Endothelial cell (in vitro differentiated cells): ENCODE measurements around the gene XYLT1. TPM values are rescaled to one million over a fixed set of nuclear protein-coding genes. Genes with fewer than 3 reads are reported as not detected.

Experiments used
- DNase-seq: peaks from one replicate; pipeline ENCODE4 v3.0.0; 2021; ENCODE audit warnings: low spot score
- H3K27ac Mint-ChIP-seq: one replicate; pipeline ENCODE4 v1.8.0; 2021; ENCODE audit warnings: mixed read lengths, inconsistent platforms; ENCODE audit not compliant: unreplicated experiment
- H3K27me3 Mint-ChIP-seq: one replicate; pipeline ENCODE4 v1.8.0; 2021; ENCODE audit warnings: mild to moderate bottlenecking, moderate library complexity, mixed read lengths, inconsistent platforms; ENCODE audit not compliant: unreplicated experiment
- H3K36me3 Mint-ChIP-seq: one replicate; pipeline ENCODE4 v1.8.0; 2021; ENCODE audit warnings: mild to moderate bottlenecking, low read depth, mixed read lengths, inconsistent platforms; ENCODE audit not compliant: unreplicated experiment
- H3K4me1 Mint-ChIP-seq: one replicate; pipeline ENCODE4 v1.8.0; 2021; ENCODE audit warnings: mild to moderate bottlenecking, mixed read lengths, inconsistent platforms; ENCODE audit not compliant: unreplicated experiment
- H3K4me3 Mint-ChIP-seq: one replicate; pipeline ENCODE4 v1.8.0; 2021; ENCODE audit warnings: mild to moderate bottlenecking, mixed read lengths, inconsistent platforms; ENCODE audit not compliant: unreplicated experiment
- H3K9me3 Mint-ChIP-seq: one replicate; pipeline ENCODE4 v1.8.0; 2021; ENCODE audit warnings: mixed read lengths, inconsistent platforms; ENCODE audit not compliant: unreplicated experiment
- CTCF ChIP-seq: fragments of 200-600 bp; sonication (generic); IDR thresholded peaks from one replicate; pipeline ENCODE4 v1.5.0; 2021; ENCODE audit warnings: antibody characterized with exemption; ENCODE audit not compliant: unreplicated experiment
- total RNA-seq: library from RNA; stranded (reverse); fragmentation: NEBNext Ultra II Directional; extraction: Animal tissue kit (Norgen Biotek cat#: 25700); gene quantifications from one replicate; pipeline ENCODE4 v1.2.1, GENCODE V29; 2021; ENCODE audit not compliant: unreplicated experiment

The XYLT1 gene
- total RNA-seq, 1 donor from 2014 or later, result 11.1 TPM

GRCh38 chr16:17469741-17470181 is 999 bp downstream of the XYLT1 start:
- Mint-ChIP-seq H3K27me3 (peaks cover 15% of the 10 kb centered on the region), H3K9me3 (no peaks in the 10 kb centered on the region), H3K27ac (peak overlapping the region; percentile 3), H3K36me3 (peaks cover 5% of the 10 kb centered on the region), H3K4me3 (peak overlapping the region; percentile 98), H3K4me1 (peaks cover 21% of the 10 kb centered on the region)
- TF ChIP-seq CTCF, result no peak
- DNase-seq, result no peak

- Mint-ChIP-seq H3K4me1 (peaks cover 21% of the 10 kb centered on the region), H3K27ac (peak overlapping the region; percentile 3)
- no peak for DNase-seq
These were observed 1.6 kb downstream of the XYLT1 start for GRCh38 chr16:17469011-17469740.

GRCh38 chr16:17468611-17469010 is 2.1 kb downstream of the XYLT1 start:
- Mint-ChIP-seq H3K4me3 (no peak overlapping the region), H3K4me1 (peaks cover 21% of the 10 kb centered on the region), H3K27me3 (peaks cover 15% of the 10 kb centered on the region), H3K36me3 (peaks cover 5% of the 10 kb centered on the region), H3K27ac (no peak overlapping the region), H3K9me3 (no peaks in the 10 kb centered on the region)
- DNase-seq, result no peak
- TF ChIP-seq CTCF, result no peak

More at GRCh38 chr16:17469011-17469740, 1.6 kb downstream of the XYLT1 start:
- no peak for TF ChIP-seq CTCF
- Mint-ChIP-seq H3K27me3 (peaks cover 15% of the 10 kb centered on the region), H3K9me3 (no peaks in the 10 kb centered on the region), H3K36me3 (peaks cover 5% of the 10 kb centered on the region), H3K4me3 (peak overlapping the region; percentile 98)

- Mint-ChIP-seq H3K4me3 (peak overlapping the region; percentile 37), H3K27me3 (peaks cover 15% of the 10 kb centered on the region), H3K9me3 (no peaks in the 10 kb centered on the region), H3K4me1 (peaks cover 22% of the 10 kb centered on the region), H3K27ac (no peak overlapping the region), H3K36me3 (peaks cover 5% of the 10 kb centered on the region)
- peak; percentile 75 for DNase-seq
- TF ChIP-seq CTCF, result peak; percentile 19
These were observed 2.7 kb downstream of the XYLT1 start for GRCh38 chr16:17467923-17468540.

- Mint-ChIP-seq H3K27me3 (peaks cover 15% of the 10 kb centered on the region), H3K4me1 (peaks cover 27% of the 10 kb centered on the region), H3K4me3 (no peak overlapping the region), H3K9me3 (no peaks in the 10 kb centered on the region), H3K36me3 (peaks cover 5% of the 10 kb centered on the region), H3K27ac (no peak overlapping the region)
- no peak for TF ChIP-seq CTCF
- no peak for DNase-seq
These were observed 3.9 kb downstream of the XYLT1 start for GRCh38 chr16:17466876-17467275.
